Activated CD4-positive, CD25-positive, alpha-beta regulatory T cell treated with anti-CD3 and anti-CD28 coated beads, Interleukin-2, amount 50 U/mL, for 16 hours (primary cell): Measurements from ENCODE around the gene BTBD7.
"Not testable (repeated sequence)": the region's sequence is repeated elsewhere in the genome, so short reads cannot be mapped to it uniquely, and the experiment has no call there.

Experiments used
- DNase-seq: peaks from one replicate; pipeline ENCODE4 v3.0.0-alpha.2; 2020; ENCODE audit warnings: low read depth, low spot score

BTBD7 gene, protein sequence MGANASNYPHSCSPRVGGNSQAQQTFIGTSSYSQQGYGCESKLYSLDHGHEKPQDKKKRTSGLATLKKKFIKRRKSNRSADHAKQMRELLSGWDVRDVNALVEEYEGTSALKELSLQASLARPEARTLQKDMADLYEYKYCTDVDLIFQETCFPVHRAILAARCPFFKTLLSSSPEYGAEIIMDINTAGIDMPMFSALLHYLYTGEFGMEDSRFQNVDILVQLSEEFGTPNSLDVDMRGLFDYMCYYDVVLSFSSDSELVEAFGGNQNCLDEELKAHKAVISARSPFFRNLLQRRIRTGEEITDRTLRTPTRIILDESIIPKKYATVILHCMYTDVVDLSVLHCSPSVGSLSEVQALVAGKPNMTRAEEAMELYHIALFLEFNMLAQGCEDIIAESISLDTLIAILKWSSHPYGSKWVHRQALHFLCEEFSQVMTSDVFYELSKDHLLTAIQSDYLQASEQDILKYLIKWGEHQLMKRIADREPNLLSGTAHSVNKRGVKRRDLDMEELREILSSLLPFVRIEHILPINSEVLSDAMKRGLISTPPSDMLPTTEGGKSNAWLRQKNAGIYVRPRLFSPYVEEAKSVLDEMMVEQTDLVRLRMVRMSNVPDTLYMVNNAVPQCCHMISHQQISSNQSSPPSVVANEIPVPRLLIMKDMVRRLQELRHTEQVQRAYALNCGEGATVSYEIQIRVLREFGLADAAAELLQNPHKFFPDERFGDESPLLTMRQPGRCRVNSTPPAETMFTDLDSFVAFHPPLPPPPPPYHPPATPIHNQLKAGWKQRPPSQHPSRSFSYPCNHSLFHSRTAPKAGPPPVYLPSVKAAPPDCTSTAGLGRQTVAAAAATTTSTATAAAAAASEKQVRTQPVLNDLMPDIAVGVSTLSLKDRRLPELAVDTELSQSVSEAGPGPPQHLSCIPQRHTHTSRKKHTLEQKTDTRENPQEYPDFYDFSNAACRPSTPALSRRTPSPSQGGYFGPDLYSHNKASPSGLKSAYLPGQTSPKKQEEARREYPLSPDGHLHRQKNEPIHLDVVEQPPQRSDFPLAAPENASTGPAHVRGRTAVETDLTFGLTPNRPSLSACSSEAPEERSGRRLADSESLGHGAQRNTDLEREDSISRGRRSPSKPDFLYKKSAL

GRCh38 chr14:93332853-93333630, at the start of gene BTBD7:
BTBD7 (minus strand) TSS chr14:93333036; CDS start chr14:93296051, 36,985 bp downstream.
- peak; percentile 82 for DNase-seq

DNA sequence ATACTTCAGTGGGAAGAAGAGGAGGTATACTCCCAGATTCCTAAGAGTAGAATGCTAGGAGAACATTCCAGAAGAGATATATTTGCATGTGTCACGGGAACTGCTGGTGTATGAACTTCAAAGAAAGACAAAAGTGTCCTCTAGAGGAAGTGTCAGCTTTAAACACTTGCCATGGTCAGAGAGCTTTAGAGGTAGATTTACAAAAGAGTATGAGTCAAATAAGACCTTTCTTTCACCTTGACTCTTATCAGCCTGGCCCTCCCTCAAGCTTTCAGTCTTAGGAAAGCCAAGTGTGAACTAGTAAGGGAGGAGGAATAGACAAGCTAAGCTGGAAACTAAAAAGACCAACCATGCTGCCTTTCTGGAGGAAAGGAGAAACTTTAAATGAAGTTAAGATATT, 48.8 kb upstream of the BTBD7 start:
- no peak for DNase-seq

DNA sequence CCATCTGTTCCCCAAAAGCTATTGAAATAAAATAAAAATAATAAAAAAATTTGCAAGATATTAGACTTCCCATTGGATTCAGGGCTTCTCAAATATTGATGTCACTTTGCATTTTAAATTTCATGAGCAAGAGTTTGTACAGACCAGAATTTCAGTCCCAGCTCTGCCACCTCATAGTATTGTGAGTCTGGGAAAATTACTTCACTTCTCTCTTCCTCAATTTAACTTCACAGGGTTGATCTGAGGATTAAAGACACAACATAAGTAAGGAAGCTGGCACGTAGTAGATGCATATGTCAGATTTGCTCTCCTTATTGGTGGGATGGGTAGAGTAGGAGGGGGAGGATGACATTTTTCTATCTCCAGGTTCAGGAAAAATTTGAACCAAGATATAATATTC, 47.0 kb upstream of the BTBD7 start:
- DNase-seq, result no peak

- no peak for DNase-seq
Measured at GRCh38 chr14:93375673-93376156, 42.9 kb upstream of the BTBD7 start.

DNA sequence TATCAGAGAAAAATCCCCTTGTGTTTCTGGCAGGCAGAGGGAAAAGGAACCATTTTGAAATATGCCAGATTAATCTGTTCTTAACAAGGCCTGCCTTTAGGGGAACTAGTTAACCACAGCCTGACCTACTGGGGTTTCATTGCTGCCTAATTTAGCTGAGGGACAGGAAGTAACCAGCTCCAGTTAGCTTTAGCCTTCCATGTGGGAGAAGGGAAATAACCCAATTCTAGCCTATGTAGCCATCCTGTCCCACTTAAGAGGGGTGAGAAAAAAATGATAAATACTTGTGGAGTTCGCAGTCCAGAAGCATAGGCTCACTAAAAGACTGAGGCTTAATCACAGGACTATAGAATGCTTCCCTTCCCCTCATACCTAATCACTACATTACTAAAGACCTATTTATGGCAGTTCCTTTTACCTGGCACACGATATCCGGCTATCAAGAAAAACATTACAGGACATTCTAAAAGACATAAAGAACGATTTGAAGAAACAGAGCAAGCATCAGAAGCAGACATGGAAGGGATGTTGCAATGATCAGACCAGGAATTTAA, 37.0 kb upstream of the BTBD7 start:
- no peak for DNase-seq

GRCh38 chr14:93368996-93369712, 36.3 kb upstream of the BTBD7 start:
- no peak for DNase-seq

GRCh38 chr14:93354873-93355272, 22.0 kb upstream of the BTBD7 start:
- DNase-seq, result not testable (repeated sequence)

GRCh38 chr14:93348292-93348691, 15.5 kb upstream of the BTBD7 start:
- DNase-seq, result no peak

GRCh38 chr14:93347850-93348249, 15.0 kb upstream of the BTBD7 start:
- no peak for DNase-seq

DNA sequence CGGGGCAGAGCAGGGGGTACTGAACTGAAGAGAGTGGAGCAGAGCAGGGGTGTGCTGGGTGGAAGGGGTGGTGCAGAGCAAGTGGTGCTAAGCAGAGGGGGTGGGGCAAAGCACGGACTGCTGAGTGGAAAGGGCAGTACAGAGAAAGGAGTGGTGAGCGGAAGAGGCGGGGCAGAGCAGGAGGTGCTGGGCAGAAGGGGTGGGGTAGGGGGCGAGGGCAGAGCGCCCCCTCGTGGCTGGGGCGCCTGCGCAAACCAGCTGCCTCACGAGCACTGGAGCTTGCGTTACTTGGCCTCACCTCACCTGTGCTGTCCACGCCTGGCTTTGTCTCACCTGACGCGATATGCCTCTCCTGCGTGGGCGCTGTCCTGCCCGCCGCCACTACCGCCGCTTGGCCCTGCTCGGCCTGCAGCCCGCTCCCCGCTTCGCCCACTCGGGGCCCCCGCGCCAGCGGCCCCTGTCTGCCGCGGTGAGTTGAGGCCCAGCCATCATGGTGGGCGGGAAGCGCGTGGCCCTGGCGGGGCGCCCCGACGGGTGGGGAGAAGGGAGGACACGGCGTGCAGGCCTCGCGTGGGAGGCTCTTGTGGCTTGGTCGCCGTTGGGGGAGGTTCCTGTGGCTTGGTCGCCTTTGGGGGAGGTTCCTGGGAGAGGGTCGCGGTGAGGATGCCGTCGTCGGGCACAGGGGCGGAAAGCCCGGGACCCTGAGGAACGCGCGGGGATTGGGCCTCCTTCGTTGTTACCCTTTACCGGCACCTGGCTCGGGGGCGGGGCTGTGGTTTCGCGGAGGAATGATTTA, 14.3 kb upstream of the BTBD7 start, which contains the start of gene COX8C:
Gene COX8C (plus strand): TSS at position 257 of the 796 bp plus-strand sequence. CDS start 87 bp downstream, at position 344.
- no peak for DNase-seq

DNA sequence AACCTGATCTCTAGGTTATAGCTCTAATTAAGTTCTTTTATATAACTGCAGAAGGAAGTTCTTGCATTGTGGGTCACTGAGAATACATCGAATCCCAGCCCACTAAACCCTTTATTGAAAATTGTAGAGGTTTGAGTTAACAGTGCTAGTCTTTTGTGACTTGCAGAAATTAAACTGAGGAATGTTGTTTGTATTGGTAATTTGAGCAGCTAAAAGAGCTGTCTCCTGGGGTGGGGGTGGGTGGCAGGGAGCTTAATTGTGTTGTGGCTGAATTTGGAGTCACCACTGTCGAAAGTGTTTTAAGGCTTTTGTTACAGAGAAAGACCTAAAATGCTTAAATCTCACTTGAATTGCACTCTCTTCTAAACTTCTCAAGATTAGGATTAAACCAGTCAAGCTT, 11.0 kb upstream of the BTBD7 start:
- DNase-seq, result no peak

GRCh38 chr14:93343266-93343665, 10.4 kb upstream of the BTBD7 start:
- no peak for DNase-seq

DNA sequence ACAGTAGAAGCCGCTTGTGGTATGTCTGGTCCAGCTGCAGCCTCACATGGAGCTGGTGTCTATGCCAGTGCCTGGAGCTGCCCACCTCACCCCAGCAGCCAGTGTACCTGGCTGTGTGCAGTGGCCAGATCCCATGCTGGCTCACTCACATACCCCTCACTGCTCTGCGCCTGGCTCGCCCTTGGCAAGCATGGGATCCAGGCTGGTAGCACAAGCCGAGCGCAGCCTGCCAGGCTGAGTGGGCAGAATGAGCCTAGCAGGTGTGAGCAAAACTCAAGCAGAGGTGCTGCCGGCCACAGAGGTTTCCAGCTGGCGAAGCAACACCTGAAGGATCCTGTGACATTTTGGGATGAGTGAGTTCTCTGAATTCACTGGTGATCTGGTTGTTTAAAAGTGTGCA, 5.0 kb upstream of the BTBD7 start:
- no peak for DNase-seq

- no peak for DNase-seq
Measured at GRCh38 chr14:93337143-93337753, 4.4 kb upstream of the BTBD7 start.

GRCh38 chr14:93333631-93334103, 831 bp upstream of the BTBD7 start:
- no peak for DNase-seq

GRCh38 chr14:93332397-93332852, 411 bp downstream of the BTBD7 start:
- DNase-seq, result no peak

DNA sequence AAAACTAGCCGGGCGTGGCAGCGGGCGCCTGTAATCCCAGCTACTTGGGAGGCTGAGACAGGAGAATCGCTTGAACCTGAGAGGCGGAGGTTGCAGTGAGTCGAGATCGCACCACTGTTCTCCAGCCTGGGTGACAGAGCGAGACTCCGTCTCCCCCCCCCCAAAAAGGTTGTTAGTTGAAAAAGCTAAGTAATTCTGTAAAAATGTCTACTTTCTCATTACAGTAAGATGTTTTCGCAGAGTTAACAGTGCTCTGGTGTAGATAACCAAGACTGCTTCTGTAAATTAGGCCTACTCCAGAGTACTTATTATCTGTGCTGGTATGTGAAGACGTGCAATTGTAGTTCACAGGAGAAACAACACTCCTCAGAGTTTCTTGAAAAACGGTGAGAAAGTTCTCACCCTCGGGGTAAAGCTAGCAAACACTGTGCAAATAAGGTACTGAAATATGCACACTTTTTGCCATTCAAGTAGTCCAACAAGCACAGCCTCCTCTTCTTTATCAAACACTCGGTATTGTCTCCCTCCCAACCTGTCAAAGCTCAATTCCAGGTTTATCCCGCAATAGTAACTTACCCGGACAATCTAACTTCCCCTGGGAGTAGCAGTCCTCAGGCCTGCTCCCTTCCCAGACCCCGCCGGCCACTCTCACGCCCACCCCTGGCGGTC, 974 bp downstream of the BTBD7 start:
- no peak for DNase-seq
